ENCODE results near the gene CEMIP. TPM values are rescaled to one million over a fixed set of nuclear protein-coding genes. Genes with fewer than 3 reads are reported as not detected.

The CEMIP gene
- total and polyA plus RNA-seq, 7 experiments from 2014 or later: 0.02 TPM; not detected in 6

- DNase-seq: no peak
- Mint-ChIP-seq H3K27ac (no peak overlapping the region), H3K4me3 (no peak overlapping the region), H3K36me3 (peaks cover 0 to 4% (median 0%) of the 10 kb centered on the region in 5 donors), H3K27me3 (peaks cover 0 to 3% (median 0%) of the 10 kb centered on the region in 5 donors), H3K4me1 (no peaks in the 10 kb centered on the region), H3K9me3 (peaks cover 0 to 7% (median 0%) of the 10 kb centered on the region in 11 donors)
- ATAC-seq: no peak
- Histone ChIP-seq H3K9me3 (ENCODE audit: control insufficient read depth in 2 of 3, low read length in 3 of 3) (no peaks in the 10 kb centered on the region), H3K27ac (ENCODE audit: low read depth, low read length) (no peak overlapping the region), H3K27me3 (ENCODE audit: control insufficient read depth in 2 of 2, insufficient read depth in 2 of 2, low read length in 2 of 2) (no peaks in the 10 kb centered on the region), H3K4me1 (ENCODE audit: control insufficient read depth in 2 of 2, insufficient read depth in 2 of 2, low read length in 2 of 2) (no peaks in the 10 kb centered on the region), H3K36me3 (ENCODE audit: control insufficient read depth in 2 of 3, insufficient read depth in 3 of 3, low read length in 3 of 3) (no peaks in the 10 kb centered on the region), H3K4me3 (ENCODE audit: low read length) (no peak overlapping the region)
- intact Hi-C loops (cut with micrococcal nuclease): no loop called here
- POLR2A ChIA-PET: no interaction called here
- CTCF ChIA-PET: no interaction called here
Observed at GRCh38 chr15:80735344-80735743, 43.8 kb upstream of the CEMIP start.

DNA sequence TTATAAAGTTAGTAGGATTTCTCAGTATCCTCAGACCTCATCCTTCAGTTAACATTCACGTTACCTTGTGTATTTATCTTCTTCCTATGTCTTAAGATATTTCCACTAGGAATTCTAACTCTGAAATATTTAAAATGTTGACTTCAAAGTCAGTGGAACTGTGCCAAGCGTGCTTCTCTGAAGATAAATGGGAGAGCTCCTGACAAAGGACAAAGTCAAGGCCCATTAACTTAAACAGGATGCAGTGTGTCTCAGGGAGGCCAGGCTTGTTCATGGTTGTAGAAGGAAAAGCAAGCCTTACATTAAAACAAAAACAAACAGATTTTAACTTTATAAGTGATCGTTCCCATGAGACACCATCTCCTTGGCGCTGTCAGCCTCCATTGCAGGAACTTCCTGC, 42.6 kb upstream of the CEMIP start:
- Mint-ChIP-seq H3K36me3 (peaks cover 0 to 4% (median 0%) of the 10 kb centered on the region in 5 donors), H3K4me3 (no peak overlapping the region), H3K9me3 (peaks cover 0 to 7% (median 0%) of the 10 kb centered on the region in 11 donors), H3K27me3 (peaks cover 0 to 3% (median 0%) of the 10 kb centered on the region in 5 donors), H3K4me1 (no peaks in the 10 kb centered on the region), H3K27ac (no peak overlapping the region)
- Histone ChIP-seq H3K27me3 (ENCODE audit: control insufficient read depth in 2 of 2, insufficient read depth in 2 of 2, low read length in 2 of 2) (no peaks in the 10 kb centered on the region), H3K4me1 (ENCODE audit: control insufficient read depth in 2 of 2, insufficient read depth in 2 of 2, low read length in 2 of 2) (no peaks in the 10 kb centered on the region), H3K36me3 (ENCODE audit: control insufficient read depth in 2 of 3, insufficient read depth in 3 of 3, low read length in 3 of 3) (no peaks in the 10 kb centered on the region), H3K4me3 (ENCODE audit: low read length) (no peak overlapping the region), H3K9me3 (ENCODE audit: control insufficient read depth in 2 of 3, low read length in 3 of 3) (no peaks in the 10 kb centered on the region), H3K27ac (ENCODE audit: low read depth, low read length) (no peak overlapping the region)
- ATAC-seq (no peak), DNase-seq (no peak)
- intact Hi-C loops (cut with micrococcal nuclease): no loop called here
- ChIA-PET POLR2A (no interaction called here), CTCF (no interaction called here)

DNA sequence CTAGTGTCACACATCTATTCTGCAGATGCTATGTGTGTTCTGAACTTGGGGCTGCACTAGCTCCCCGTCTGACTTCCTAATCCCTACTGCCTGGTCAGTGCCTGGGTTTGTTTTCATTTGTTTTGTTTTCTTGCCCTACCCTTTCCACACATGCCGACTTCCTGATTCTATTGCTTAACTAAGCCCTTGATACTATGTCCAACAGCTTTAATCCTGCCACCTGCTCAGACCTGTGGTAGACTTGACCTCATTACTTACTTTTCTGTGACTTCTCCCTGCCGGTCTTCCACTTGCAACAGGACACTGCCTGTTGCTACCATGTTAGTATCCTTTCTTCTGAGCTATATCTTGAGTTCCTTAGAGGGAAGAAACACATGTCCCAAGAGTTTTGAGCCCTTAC, 39.3 kb upstream of the CEMIP start:
- H3K36me3 ChIP-seq (ENCODE audit: control insufficient read depth in 2 of 3, insufficient read depth in 3 of 3, low read length in 3 of 3): no peaks in the 10 kb centered on the region
- H3K27me3 Mint-ChIP-seq: peaks cover 0 to 3% (median 0%) of the 10 kb centered on the region in 5 donors
- H3K4me3 ChIP-seq (ENCODE audit: low read length): no peak overlapping the region
- H3K27me3 ChIP-seq (ENCODE audit: control insufficient read depth in 2 of 2, insufficient read depth in 2 of 2, low read length in 2 of 2): no peaks in the 10 kb centered on the region
- no peak overlapping the region for H3K4me3 Mint-ChIP-seq
- DNase-seq (no peak), ATAC-seq (no peak)
- no peaks in the 10 kb centered on the region for H3K4me1 Mint-ChIP-seq
- no peak overlapping the region for H3K27ac ChIP-seq (ENCODE audit: low read depth, low read length)
- intact Hi-C loops (cut with micrococcal nuclease): no loop called here
- H3K4me1 ChIP-seq (ENCODE audit: control insufficient read depth in 2 of 2, insufficient read depth in 2 of 2, low read length in 2 of 2): no peaks in the 10 kb centered on the region
- peaks cover 0 to 7% (median 0%) of the 10 kb centered on the region in 11 donors for H3K9me3 Mint-ChIP-seq
- no peak overlapping the region for H3K27ac Mint-ChIP-seq
- CTCF ChIA-PET: no interaction called here
- H3K9me3 ChIP-seq (ENCODE audit: control insufficient read depth in 2 of 3, low read length in 3 of 3): no peaks in the 10 kb centered on the region
- POLR2A ChIA-PET: no interaction called here
- H3K36me3 Mint-ChIP-seq: peaks cover 0 to 4% (median 0%) of the 10 kb centered on the region in 5 donors

DNA sequence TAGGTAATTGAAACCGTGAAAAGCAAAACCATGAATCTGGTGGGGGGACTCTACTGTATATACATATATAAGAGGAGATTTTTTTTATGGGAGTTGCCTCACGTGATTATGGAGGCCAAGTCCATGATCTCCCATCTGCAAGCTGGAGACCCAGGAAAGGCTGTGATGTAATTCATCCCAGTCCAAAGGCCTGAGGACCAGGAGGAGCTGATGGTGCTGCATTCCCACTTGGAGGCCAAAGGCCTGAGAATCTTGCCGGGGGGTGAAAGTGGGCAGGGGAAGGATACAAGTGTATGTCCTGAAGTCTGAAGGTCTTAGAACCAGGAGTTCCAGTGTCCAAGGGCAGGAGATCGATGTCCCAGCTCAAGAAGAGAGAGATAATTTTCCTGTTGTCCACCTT, 37.1 kb upstream of the CEMIP start:
- Mint-ChIP-seq H3K36me3 (peaks cover 0 to 9% (median 0%) of the 10 kb centered on the region in 5 donors), H3K4me1 (no peaks in the 10 kb centered on the region), H3K4me3 (no peak overlapping the region), H3K27me3 (peaks cover 0 to 3% (median 0%) of the 10 kb centered on the region in 5 donors), H3K9me3 (peaks cover 0 to 14% (median 4%) of the 10 kb centered on the region in 11 donors), H3K27ac (no peak overlapping the region)
- DNase-seq: no peak
- ChIA-PET CTCF (no interaction called here), POLR2A (no interaction called here)
- no peaks in the 10 kb centered on the region for H3K4me1 ChIP-seq (ENCODE audit: control insufficient read depth in 2 of 2, insufficient read depth in 2 of 2, low read length in 2 of 2)
- no peak overlapping the region for H3K27ac ChIP-seq (ENCODE audit: low read depth, low read length)
- intact Hi-C loops (cut with micrococcal nuclease): no loop called here
- no peaks in the 10 kb centered on the region for H3K27me3 ChIP-seq (ENCODE audit: control insufficient read depth in 2 of 2, insufficient read depth in 2 of 2, low read length in 2 of 2)
- H3K4me3 ChIP-seq (ENCODE audit: low read length): no peak overlapping the region
- no peak for ATAC-seq
- H3K9me3 ChIP-seq (ENCODE audit: control insufficient read depth in 2 of 3, low read length in 3 of 3): no peaks in the 10 kb centered on the region
- H3K36me3 ChIP-seq (ENCODE audit: control insufficient read depth in 2 of 3, insufficient read depth in 3 of 3, low read length in 3 of 3): no peaks in the 10 kb centered on the region

DNA sequence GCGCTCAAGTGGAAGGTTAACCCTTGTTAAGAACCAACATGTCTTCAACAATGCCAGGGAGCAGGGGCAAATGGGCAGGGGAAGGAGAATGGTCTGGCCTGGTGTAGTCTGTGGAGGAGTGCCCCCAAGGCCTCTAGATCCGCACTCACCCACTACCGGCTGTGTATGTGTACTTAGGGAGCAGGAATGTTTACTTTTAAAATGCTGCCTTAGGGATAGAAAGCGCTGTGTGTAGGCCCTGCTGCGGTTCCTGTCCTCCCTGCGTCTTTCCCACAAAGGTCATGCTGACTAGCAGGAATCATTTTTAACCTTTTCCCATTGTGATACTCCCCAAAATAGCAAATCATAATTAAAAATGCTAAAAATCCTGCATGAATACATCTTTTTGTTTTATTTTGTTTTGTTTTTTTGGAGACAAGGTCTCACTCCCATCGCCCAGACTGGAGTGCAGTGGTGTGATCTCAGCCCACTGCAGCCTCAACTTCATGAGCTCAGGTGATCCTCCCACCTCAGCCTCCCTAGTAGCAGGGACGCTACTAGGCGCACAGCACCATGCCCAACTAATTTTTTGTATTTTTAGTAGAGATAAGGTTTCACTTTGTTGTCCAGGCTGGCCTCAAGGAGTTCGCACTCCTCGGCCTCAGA, 35.9 kb upstream of the CEMIP start:
- H3K4me3 ChIP-seq (ENCODE audit: low read length): no peak overlapping the region
- Mint-ChIP-seq H3K4me3 (no peak overlapping the region), H3K36me3 (peaks cover 0 to 12% (median 5%) of the 10 kb centered on the region in 5 donors), H3K9me3 (peaks cover 0 to 12% (median 4%) of the 10 kb centered on the region in 11 donors), H3K27ac (no peak overlapping the region), H3K27me3 (peaks cover 0 to 1% (median 0%) of the 10 kb centered on the region in 5 donors), H3K4me1 (peaks cover 0 to 4% (median 0%) of the 10 kb centered on the region in 7 donors)
- CTCF ChIA-PET: no interaction called here
- H3K9me3 ChIP-seq (ENCODE audit: control insufficient read depth in 2 of 3, low read length in 3 of 3): no peaks in the 10 kb centered on the region
- intact Hi-C loops (cut with micrococcal nuclease): no loop called here
- POLR2A ChIA-PET: no interaction called here
- ATAC-seq: no peak
- no peak overlapping the region for H3K27ac ChIP-seq (ENCODE audit: low read depth, low read length)
- no peaks in the 10 kb centered on the region for H3K36me3 ChIP-seq (ENCODE audit: control insufficient read depth in 2 of 3, insufficient read depth in 3 of 3, low read length in 3 of 3)
- H3K4me1 ChIP-seq (ENCODE audit: control insufficient read depth in 2 of 2, insufficient read depth in 2 of 2, low read length in 2 of 2): no peaks in the 10 kb centered on the region
- DNase-seq: no peak
- H3K27me3 ChIP-seq (ENCODE audit: control insufficient read depth in 2 of 2, insufficient read depth in 2 of 2, low read length in 2 of 2): no peaks in the 10 kb centered on the region

DNA sequence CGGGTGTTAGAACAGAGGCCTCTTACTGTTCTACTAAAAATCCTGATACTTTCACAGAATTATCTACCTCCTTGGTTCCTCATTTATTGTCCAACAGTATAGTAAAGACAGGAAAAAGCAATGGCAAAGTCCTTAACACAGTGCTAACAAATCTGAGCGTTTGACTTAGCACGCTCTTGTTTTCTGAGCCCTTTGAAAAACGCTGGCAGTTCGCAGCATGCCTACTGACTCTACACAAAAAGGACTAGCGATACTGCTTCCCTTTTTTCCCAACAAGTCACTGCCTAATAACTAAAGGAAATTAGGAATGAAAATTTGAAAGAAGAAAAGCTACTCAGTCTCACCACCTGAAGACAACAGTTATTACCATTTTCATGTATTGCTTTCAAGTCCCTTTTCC, 34.8 kb upstream of the CEMIP start:
- peaks cover 0 to 12% (median 3%) of the 10 kb centered on the region in 11 donors for H3K9me3 Mint-ChIP-seq
- ChIA-PET CTCF (no interaction called here), POLR2A (no interaction called here)
- H3K27ac ChIP-seq (ENCODE audit: low read depth, low read length): no peak overlapping the region
- no peak overlapping the region for H3K4me3 ChIP-seq (ENCODE audit: low read length)
- peaks cover 0 to 12% (median 5%) of the 10 kb centered on the region in 5 donors for H3K36me3 Mint-ChIP-seq
- peaks cover 0 to 4% (median 0%) of the 10 kb centered on the region in 7 donors for H3K4me1 Mint-ChIP-seq
- no peak overlapping the region for H3K4me3 Mint-ChIP-seq
- intact Hi-C loops (cut with micrococcal nuclease): no loop called here
- no peaks in the 10 kb centered on the region for H3K27me3 ChIP-seq (ENCODE audit: control insufficient read depth in 2 of 2, insufficient read depth in 2 of 2, low read length in 2 of 2)
- H3K36me3 ChIP-seq (ENCODE audit: control insufficient read depth in 2 of 3, insufficient read depth in 3 of 3, low read length in 3 of 3): no peaks in the 10 kb centered on the region
- H3K9me3 ChIP-seq (ENCODE audit: control insufficient read depth in 2 of 3, low read length in 3 of 3): no peaks in the 10 kb centered on the region
- H3K27me3 Mint-ChIP-seq: peaks cover 0 to 5% (median 0%) of the 10 kb centered on the region in 5 donors
- H3K27ac Mint-ChIP-seq: no peak overlapping the region
- H3K4me1 ChIP-seq (ENCODE audit: control insufficient read depth in 2 of 2, insufficient read depth in 2 of 2, low read length in 2 of 2): no peaks in the 10 kb centered on the region
- ATAC-seq (no peak), DNase-seq (no peak)

DNA sequence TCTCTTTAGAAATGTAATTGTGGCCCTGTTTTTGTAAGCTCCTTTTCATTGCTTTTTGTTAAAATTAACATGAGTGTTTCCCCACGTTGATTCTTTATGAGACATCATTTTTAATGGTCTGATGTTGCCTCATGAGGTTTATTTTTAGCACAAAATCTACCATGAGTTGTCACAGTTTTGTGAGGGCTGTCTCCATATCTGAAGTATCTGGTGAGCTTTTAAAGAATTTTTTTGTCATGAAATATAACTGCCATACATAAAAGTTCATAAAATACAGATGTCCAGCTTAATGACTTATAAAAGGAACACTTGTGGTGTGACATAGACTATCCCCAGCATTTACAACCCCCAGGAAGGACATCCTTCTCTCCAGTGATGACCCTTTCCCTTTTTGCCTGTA, 34.3 kb upstream of the CEMIP start:
- POLR2A ChIA-PET: no interaction called here
- no peak overlapping the region for H3K27ac Mint-ChIP-seq

More for the DNA sequence above, 34.3 kb upstream of the CEMIP start:
- CTCF ChIA-PET: no interaction called here
- Histone ChIP-seq H3K9me3 (ENCODE audit: control insufficient read depth in 2 of 3, low read length in 3 of 3) (no peaks in the 10 kb centered on the region), H3K27ac (ENCODE audit: low read depth, low read length) (no peak overlapping the region), H3K4me1 (ENCODE audit: control insufficient read depth in 2 of 2, insufficient read depth in 2 of 2, low read length in 2 of 2) (no peaks in the 10 kb centered on the region), H3K36me3 (ENCODE audit: control insufficient read depth in 2 of 3, insufficient read depth in 3 of 3, low read length in 3 of 3) (no peaks in the 10 kb centered on the region), H3K4me3 (ENCODE audit: low read length) (no peak overlapping the region), H3K27me3 (ENCODE audit: control insufficient read depth in 2 of 2, insufficient read depth in 2 of 2, low read length in 2 of 2) (no peaks in the 10 kb centered on the region)
- H3K4me3 Mint-ChIP-seq: no peak overlapping the region
- peaks cover 0 to 4% (median 0%) of the 10 kb centered on the region in 7 donors for H3K4me1 Mint-ChIP-seq
- intact Hi-C loops (cut with micrococcal nuclease): no loop called here
- ATAC-seq: no peak
- H3K36me3 Mint-ChIP-seq: peaks cover 0 to 14% (median 5%) of the 10 kb centered on the region in 5 donors
- H3K9me3 Mint-ChIP-seq: peaks cover 0 to 12% (median 3%) of the 10 kb centered on the region in 11 donors
- H3K27me3 Mint-ChIP-seq: peaks cover 0 to 5% (median 0%) of the 10 kb centered on the region in 5 donors
- no peak for DNase-seq

Measured in naive thymus-derived CD4-positive, alpha-beta T cell (primary cell).